K562 (cell line): Measurements from ENCODE around the gene NHLH2. TPM values are rescaled to one million over a fixed set of nuclear protein-coding genes. Genes with fewer than 3 reads are reported as not detected.

Source experiments
- ATAC-seq: fragments of 200-7000 bp; cut with Tn5 transposase; 3 replicates; pipeline ENCODE4 v1.9.1; 2020; ENCODE audit warnings: moderate library complexity
- BruUV-seq: library from RNA; stranded (reverse); fragments of 400-500 nt; replicated peaks from 2 replicates; lab custom pipeline; 2021; lab: Mats Ljungman, UMichigan
- CTCF ChIA-PET: fragments of 300-600 bp; formaldehyde crosslinking; extraction: SDS; loops from one replicate; lab custom pipeline; 2021; ENCODE audit warnings: low intra/inter-chr PET ratio; lab: Yijun Ruan, JAX
- POLR2A ChIA-PET: fragments of 300-600, 350-650 bp; sonication (Branson Sonifier 250); formaldehyde crosslinking; extraction: SDS; loops from one replicate; lab custom pipeline; 2021; ENCODE audit warnings: antibody characterized with exemption, inconsistent platforms; lab: Yijun Ruan, JAX
- DNase-seq, 4 experiments: peaks; one replicate each; pipeline versions ENCODE4 v3.0.0 to v3.0.0-alpha.2; 2011 to 2018; ENCODE audit warnings: low spot score in 3 of 4, mixed read lengths in 3 of 4; ENCODE audit errors: extremely low read depth in 1 of 4
- FAIRE-seq: peaks from 2 replicates; lab custom pipeline; 2011; peaks lifted over from hg19 to GRCh38; lab: Jason Lieb, UNC
- H2AFZ ChIP-seq: 2 replicates; pipeline ENCODE4 v1.6.0; 2011; ENCODE audit warnings: low read depth, low read length, control low read depth, inconsistent platforms
- H3K27ac ChIP-seq: fragments of 200-600 bp; 3 replicates; pipeline ENCODE4 v1.8.0; 2011; ENCODE audit warnings: low read depth, mild to moderate bottlenecking, control low read depth, inconsistent platforms, low read length, moderate library complexity, mixed read lengths; ENCODE audit errors: extremely low read depth
- H3K27me3 ChIP-seq, 2 experiments: fragments of 300-600 bp in 1 of 2; 2 replicates in 1 of 2; 3 replicates in 1 of 2; pipeline versions ENCODE4 v1.6.0 to v1.8.0; 2011; ENCODE audit warnings: inconsistent platforms in 2 of 2, low read length in 2 of 2, mild to moderate bottlenecking in 1 of 2, mixed read lengths in 1 of 2, moderate library complexity in 1 of 2; ENCODE audit not compliant: control insufficient read depth in 2 of 2, insufficient read depth in 2 of 2
- H3K36me3 ChIP-seq: fragments of 300-600 bp; 3 replicates; pipeline ENCODE4 v1.8.0; 2011; ENCODE audit warnings: mild to moderate bottlenecking, low read length, inconsistent platforms; ENCODE audit not compliant: control insufficient read depth, insufficient read depth
- H3K4me1 ChIP-seq, 2 experiments: fragments of 200-600 bp in 1 of 2; replicated peaks in 1 of 2; 2 replicates in 1 of 2; 3 replicates in 1 of 2; pipeline versions ENCODE4 v1.5.1 to v1.8.0; 2011; ENCODE audit warnings: inconsistent platforms in 2 of 2, low read length in 2 of 2, mild to moderate bottlenecking in 1 of 2, mixed read lengths in 1 of 2, moderate library complexity in 1 of 2; ENCODE audit not compliant: control insufficient read depth in 2 of 2, insufficient read depth in 2 of 2
- H3K4me2 ChIP-seq: 2 replicates; pipeline ENCODE4 v1.6.1; 2011; ENCODE audit warnings: low read length, control low read depth, inconsistent platforms, mixed read lengths; ENCODE audit not compliant: insufficient read depth
- H3K4me3 ChIP-seq: fragments of 200-600 bp; sonication (generic), shearing (Covaris generic); 2 replicates; pipeline ENCODE4 v1.5.1; 2016; ENCODE audit warnings: control low read depth, inconsistent platforms
- H3K79me2 ChIP-seq: fragments of 200-600 bp; 3 replicates; pipeline ENCODE4 v1.8.0; 2011; ENCODE audit warnings: low read length, inconsistent platforms; ENCODE audit not compliant: control insufficient read depth, insufficient read depth
- H3K9ac ChIP-seq, 2 experiments: 2 replicates each; pipeline versions ENCODE4 v1.6.0 to v1.6.1; 2011; ENCODE audit warnings: low read depth in 2 of 2, low read length in 2 of 2, control low read depth in 1 of 2, inconsistent platforms in 1 of 2, mild to moderate bottlenecking in 1 of 2, mixed read lengths in 1 of 2; ENCODE audit not compliant: insufficient read depth in 1 of 2
- H3K9me1 ChIP-seq: one replicate; pipeline ENCODE4 v1.6.0; 2011; ENCODE audit warnings: inconsistent platforms, mild to moderate bottlenecking, low read length, moderate library complexity; ENCODE audit not compliant: control insufficient read depth, insufficient read depth
- H3K9me3 ChIP-seq: replicated peaks from 2 replicates; pipeline ENCODE4 v1.5.1; 2011; ENCODE audit warnings: low read depth, low read length, inconsistent platforms; ENCODE audit not compliant: control insufficient read depth, insufficient read depth
- H4K20me1 ChIP-seq: replicated peaks from 2 replicates; pipeline ENCODE4 v1.6.1; 2011; ENCODE audit warnings: low read length, inconsistent platforms, mixed read lengths; ENCODE audit not compliant: control insufficient read depth, insufficient read depth
- BCL6 ChIP-seq: fragments of 250-450 bp; sonication (Bioruptor Pico); IDR thresholded peaks from 2 replicates; pipeline ENCODE4 v1.4.0; 2020
- E2F3 ChIP-seq: fragments of 250-450 bp; sonication (Bioruptor Pico); IDR thresholded peaks from 2 replicates; pipeline ENCODE4 v1.4.0; 2020; ENCODE audit warnings: mild to moderate bottlenecking
- ERF ChIP-seq: fragments of 450-650 bp; formaldehyde crosslinking; IDR thresholded peaks from 2 replicates; pipeline ENCODE4 v1.4.0; 2020; ENCODE audit warnings: mild to moderate bottlenecking, mixed read lengths
- GTF2A2 ChIP-seq: IDR thresholded peaks from 2 replicates; pipeline ENCODE4 v1.6.1; 2016; ENCODE audit warnings: mild to moderate bottlenecking, missing genetic modification characterization, missing compliant biosample characterization
- SMAD4 ChIP-seq: fragments of 250-450 bp; sonication (Bioruptor Pico); conservative IDR thresholded peaks from 2 replicates; pipeline ENCODE4 v1.8.0; 2021; ENCODE audit warnings: inconsistent platforms, mild to moderate bottlenecking, moderate library complexity
- ZKSCAN8 ChIP-seq: fragments of 200-800 bp; sonication (Bioruptor generic); IDR thresholded peaks from 2 replicates; pipeline ENCODE4 v1.6.1; 2016; ENCODE audit warnings: missing genetic modification characterization, missing compliant biosample characterization
- ZNF239 ChIP-seq: fragments of 250-450 bp; sonication (Bioruptor Pico); IDR thresholded peaks from 2 replicates; pipeline ENCODE4 v1.4.0; 2020; ENCODE audit warnings: mild to moderate bottlenecking
- ZNF395 ChIP-seq: fragments of 200-800 bp; sonication (Bioruptor generic); IDR thresholded peaks from 2 replicates; pipeline ENCODE4 v1.6.1; 2017; ENCODE audit warnings: missing genetic modification characterization, missing compliant biosample characterization
- ZNF512 ChIP-seq: IDR thresholded peaks from 2 replicates; pipeline ENCODE4 v1.6.1; 2016; ENCODE audit warnings: missing genetic modification characterization, missing compliant biosample characterization
- ZNF561 ChIP-seq: fragments of 450-650 bp; formaldehyde crosslinking; conservative IDR thresholded peaks from 2 replicates; pipeline ENCODE4 v1.4.0; 2020; ENCODE audit warnings: mild to moderate bottlenecking, moderate library complexity
- ZNF589 ChIP-seq: fragments of 200-800 bp; sonication (Bioruptor generic); IDR thresholded peaks from 2 replicates; pipeline ENCODE4 v1.6.1; 2016; ENCODE audit warnings: low read depth, missing genetic modification characterization, missing compliant biosample characterization
- WGBS: fragments of 100-300 bp; shearing (Covaris generic); methylation state at CpG from one replicate; pipeline ENCODE4 v1.1.6; 2016; ENCODE audit warnings: low coverage, mixed read lengths; ENCODE audit not compliant: insufficient coverage; ENCODE audit errors: missing lambda C conversion rate; 5-methylcytosine and 5-hydroxymethylcytosine counted together
- in situ Hi-C: fragments of 300-500 bp; cut with MboI; formaldehyde crosslinking; loops from 4 replicates; pipeline ENCODE4 v1.15.0; 2018; ENCODE audit warnings: inconsistent platforms, mixed read lengths
- intact Hi-C: fragments of 100-400 bp; cut with micrococcal nuclease; formaldehyde crosslinking; loops from 2 replicates; pipeline ENCODE4 v1.14.2; 2022
- polyA plus RNA-seq, 8 experiments: library from polyadenylated mRNA; depleted of rRNA in 4 of 8; stranded (reverse) in 5 of 8; unstranded in 3 of 8; fragments of >200 nt; fragmentation: Nextera tagmentation in 2 of 8; fragmentation: Illumina TruSeq in 1 of 8; extraction: Ambion mirVana in 2 of 8; extraction: Trizol in 1 of 8; gene quantifications; 2 replicates each; pipeline versions ENCODE4 v1.2.1 to v1.2.3, GENCODE V29; 2011 to 2014; ENCODE audit warnings: inconsistent platforms in 1 of 8, missing spikeins in 1 of 8
- total RNA-seq, 7 experiments: library from RNA; depleted of rRNA in 6 of 7; stranded (reverse); fragments of >200 nt in 6 of 7; fragmentation: Illumina TruSeq in 2 of 7; extraction: Trizol in 2 of 7; gene quantifications; 2 replicates each; pipeline versions ENCODE4 v1.2.1 to v1.2.3, GENCODE V29; 2011 to 2021; ENCODE audit warnings: low replicate concordance in 1 of 7
- TF ChIP-seq, protein P1 (sequence below): sonication (generic); formaldehyde crosslinking; IDR thresholded peaks from 2 replicates; pipeline ENCODE4 v1.8.0; 2022; ENCODE audit warnings: mild to moderate bottlenecking, missing genetic modification reagents
- TF ChIP-seq, protein P2 (sequence below): fragments of 450-650 bp; formaldehyde crosslinking; conservative IDR thresholded peaks from 2 replicates; pipeline ENCODE4 v1.4.0; 2022; ENCODE audit warnings: mild to moderate bottlenecking, missing genetic modification characterization

Gene NHLH2
- total and polyA plus RNA-seq, 9 of the 15 experiments (the other 6 are each of a cell fraction or from before 2014, with no cell fraction given) = not detected

GRCh38 chr1:115874497-115874896 is 33.6 kb upstream of the NHLH2 start:
- H2AFZ ChIP-seq = no peak overlapping the region
- WGBS = 0% methylated on average over 4 of the region's 4 CpGs
- FAIRE-seq (no peak), DNase-seq (no peak), ATAC-seq (no peak)
- H3K27ac ChIP-seq = no peak overlapping the region
- no peaks in the 10 kb centered on the region for H3K9me1 ChIP-seq
- H3K79me2 ChIP-seq = no peaks in the 10 kb centered on the region
- intact Hi-C loops = no loop called here
- no peaks in the 10 kb centered on the region for H3K9me3 ChIP-seq
- H3K4me1 ChIP-seq = no peaks in the 10 kb centered on the region
- BruUV-seq = no TSS peak
- ChIA-PET CTCF (no interaction called here), POLR2A (no interaction called here)
- no peak overlapping the region for H3K4me3 ChIP-seq
- H3K27me3 ChIP-seq = peaks cover 5 to 15% of the 10 kb centered on the region in 2 experiments; a peak in 3 of 5 replicates
- H3K36me3 ChIP-seq = no peaks in the 10 kb centered on the region
- H3K9ac ChIP-seq = no peak overlapping the region
- H4K20me1 ChIP-seq = no peaks in the 10 kb centered on the region
- in situ Hi-C loops = no loop called here
- no peak overlapping the region for H3K4me2 ChIP-seq
- TF ChIP-seq ZNF395 (CRISPR knock-in tag) (peak; percentile 72; the same call in 1 of the 2 replicates), ZNF239 (CRISPR knock-in tag) (peak; percentile 63), ERF (CRISPR knock-in tag) (peak; percentile 67; the same call in 1 of the 2 replicates), ZNF512 (tag) (no peak), SMAD4 (CRISPR knock-in tag) (peak; percentile 45), ZNF589 (peak; percentile 95), BCL6 (peak; percentile 59; the same call in 1 of the 2 replicates), ZNF561 (CRISPR knock-in tag) (0 out of 2 replicates have a peak, but pooled peaks have one; percentile 44), GTF2A2 (tag) (no peak), E2F3 (CRISPR knock-in tag) (peak; percentile 63; the same call in 1 of the 2 replicates), ZKSCAN8 (CRISPR knock-in tag) (peak; percentile 84; the same call in 1 of the 2 replicates)
- TF ChIP-seq, protein P1, sequence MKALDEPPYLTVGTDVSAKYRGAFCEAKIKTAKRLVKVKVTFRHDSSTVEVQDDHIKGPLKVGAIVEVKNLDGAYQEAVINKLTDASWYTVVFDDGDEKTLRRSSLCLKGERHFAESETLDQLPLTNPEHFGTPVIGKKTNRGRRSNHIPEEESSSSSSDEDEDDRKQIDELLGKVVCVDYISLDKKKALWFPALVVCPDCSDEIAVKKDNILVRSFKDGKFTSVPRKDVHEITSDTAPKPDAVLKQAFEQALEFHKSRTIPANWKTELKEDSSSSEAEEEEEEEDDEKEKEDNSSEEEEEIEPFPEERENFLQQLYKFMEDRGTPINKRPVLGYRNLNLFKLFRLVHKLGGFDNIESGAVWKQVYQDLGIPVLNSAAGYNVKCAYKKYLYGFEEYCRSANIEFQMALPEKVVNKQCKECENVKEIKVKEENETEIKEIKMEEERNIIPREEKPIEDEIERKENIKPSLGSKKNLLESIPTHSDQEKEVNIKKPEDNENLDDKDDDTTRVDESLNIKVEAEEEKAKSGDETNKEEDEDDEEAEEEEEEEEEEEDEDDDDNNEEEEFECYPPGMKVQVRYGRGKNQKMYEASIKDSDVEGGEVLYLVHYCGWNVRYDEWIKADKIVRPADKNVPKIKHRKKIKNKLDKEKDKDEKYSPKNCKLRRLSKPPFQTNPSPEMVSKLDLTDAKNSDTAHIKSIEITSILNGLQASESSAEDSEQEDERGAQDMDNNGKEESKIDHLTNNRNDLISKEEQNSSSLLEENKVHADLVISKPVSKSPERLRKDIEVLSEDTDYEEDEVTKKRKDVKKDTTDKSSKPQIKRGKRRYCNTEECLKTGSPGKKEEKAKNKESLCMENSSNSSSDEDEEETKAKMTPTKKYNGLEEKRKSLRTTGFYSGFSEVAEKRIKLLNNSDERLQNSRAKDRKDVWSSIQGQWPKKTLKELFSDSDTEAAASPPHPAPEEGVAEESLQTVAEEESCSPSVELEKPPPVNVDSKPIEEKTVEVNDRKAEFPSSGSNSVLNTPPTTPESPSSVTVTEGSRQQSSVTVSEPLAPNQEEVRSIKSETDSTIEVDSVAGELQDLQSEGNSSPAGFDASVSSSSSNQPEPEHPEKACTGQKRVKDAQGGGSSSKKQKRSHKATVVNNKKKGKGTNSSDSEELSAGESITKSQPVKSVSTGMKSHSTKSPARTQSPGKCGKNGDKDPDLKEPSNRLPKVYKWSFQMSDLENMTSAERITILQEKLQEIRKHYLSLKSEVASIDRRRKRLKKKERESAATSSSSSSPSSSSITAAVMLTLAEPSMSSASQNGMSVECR (CRISPR knock-in tag) = no peak
- TF ChIP-seq, protein P2, sequence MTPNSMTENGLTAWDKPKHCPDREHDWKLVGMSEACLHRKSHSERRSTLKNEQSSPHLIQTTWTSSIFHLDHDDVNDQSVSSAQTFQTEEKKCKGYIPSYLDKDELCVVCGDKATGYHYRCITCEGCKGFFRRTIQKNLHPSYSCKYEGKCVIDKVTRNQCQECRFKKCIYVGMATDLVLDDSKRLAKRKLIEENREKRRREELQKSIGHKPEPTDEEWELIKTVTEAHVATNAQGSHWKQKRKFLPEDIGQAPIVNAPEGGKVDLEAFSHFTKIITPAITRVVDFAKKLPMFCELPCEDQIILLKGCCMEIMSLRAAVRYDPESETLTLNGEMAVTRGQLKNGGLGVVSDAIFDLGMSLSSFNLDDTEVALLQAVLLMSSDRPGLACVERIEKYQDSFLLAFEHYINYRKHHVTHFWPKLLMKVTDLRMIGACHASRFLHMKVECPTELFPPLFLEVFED (CRISPR knock-in tag) = peak; percentile 89
